ENCODE data around the gene C4orf50.

- TF ChIP-seq CTCF (conservative IDR thresholded peaks at IDR 0.05; ENCODE audit: low read length) = no peak
- no peak for TF ChIP-seq EZH2phosphoT487 (IDR thresholded peaks at IDR 0.05; ENCODE audit: borderline replicate concordance)
Measured at GRCh38 chr4:5993876-5994811, 24.1 kb downstream of the C4orf50 start.

Measured in Loucy (cell line).